Testis (tissue), 3 donors: Measurements from ENCODE around the gene CAD. TPM values are rescaled to one million over a fixed set of nuclear protein-coding genes. Genes with fewer than 3 reads are reported as not detected.
A peak's percentile ranks its signal among the peaks of the same experiment; 100 is the strongest.

Source experiments
- DNase-seq: peaks from one replicate; pipeline ENCODE4 v3.0.0-alpha.2; 2019
- H3K27ac ChIP-seq, 2 donors: fragments of 200-600 bp; sonication (generic); one replicate each; pipeline ENCODE4 v1.5.1; 2019
- H3K27me3 ChIP-seq: fragments of 200-600 bp; sonication (generic); one replicate; pipeline ENCODE4 v1.5.1; 2019
- H3K36me3 ChIP-seq: fragments of 200-600 bp; sonication (generic); one replicate; pipeline ENCODE4 v1.5.1; 2017; ENCODE audit warnings: low read depth; ENCODE audit errors: missing control alignments
- H3K4me1 ChIP-seq: fragments of 200-600 bp; sonication (generic); one replicate; pipeline ENCODE4 v1.5.1; 2019
- H3K4me3 ChIP-seq, 2 donors: fragments of 200-600 bp; sonication (generic); one replicate each; pipeline ENCODE4 v1.5.1; 2017 to 2019
- H3K9me3 ChIP-seq: fragments of 200-600 bp; sonication (generic); one replicate; pipeline ENCODE4 v1.5.1; 2017
- CTCF ChIP-seq, 3 experiments: fragments of 450-650 bp in 2 of 3; fragments of 200-600 bp in 1 of 3; sonication (generic) in 1 of 3; IDR thresholded peaks; one replicate each; pipeline ENCODE4 v1.5.1; 2016 to 2019; ENCODE audit warnings: antibody characterized with exemption in 3 of 3, mild to moderate bottlenecking in 2 of 3, moderate library complexity in 1 of 3
- POLR2A ChIP-seq: fragments of 450-650 bp; IDR thresholded peaks from one replicate; pipeline ENCODE4 v1.6.1; 2017; ENCODE audit warnings: antibody characterized with exemption, mild to moderate bottlenecking, moderate library complexity
- WGBS, 2 donors: methylation state at CpG; one replicate each; pipeline ENCODE4 v1.1.5; 2018; 5-methylcytosine and 5-hydroxymethylcytosine counted together
- intact Hi-C: fragments of 100-400 bp; cut with DNase I; formaldehyde crosslinking; loops from one replicate; pipeline ENCODE4 v1.15.1; 2023; ENCODE audit warnings: low total_unique reads
- polyA plus RNA-seq: library from polyadenylated mRNA; stranded (reverse); fragments of 350-450 nt; fragmentation: Illumina TruSeq; extraction: RNeasy Lipid Tissue Mini Kit (QIAGEN cat#74804); gene quantifications from one replicate; pipeline ENCODE4 v1.2.3, GENCODE V29; 2014; ENCODE audit warnings: low read depth, low replicate concordance; ENCODE audit not compliant: insufficient read depth
- total RNA-seq, 2 donors: library from RNA; depleted of rRNA; stranded (reverse); fragments of >200 nt; gene quantifications; one replicate each; pipeline ENCODE4 v1.2.3, GENCODE V29; 2016

Gene CAD
- total and polyA plus RNA-seq, 3 donors from 2014 or later, result 40.0 to 66.9 (median 62.5) TPM

- Histone ChIP-seq H3K27me3 (no peaks in the 10 kb centered on the region), H3K9me3 (no peaks in the 10 kb centered on the region), H3K4me1 (peaks cover 10% of the 10 kb centered on the region), H3K4me3 (no peak overlapping the region), H3K27ac (peak overlapping the region in 1 of 2 donors; percentile 91), H3K36me3 (no peaks in the 10 kb centered on the region)
- intact Hi-C loops, result no loop called here
- TF ChIP-seq CTCF (IDR thresholded peaks at IDR 0.05) (no peak), POLR2A (no peak)
- 70 to 78% methylated on average over 4 of the region's 4 CpGs for WGBS, 2 donors
- DNase-seq, result no peak
Observed at GRCh38 chr2:27182346-27182745, 34.8 kb upstream of the CAD start.

GRCh38 chr2:27184115-27184514 lies 33.1 kb upstream of the CAD start:
- Histone ChIP-seq H3K9me3 (no peaks in the 10 kb centered on the region), H3K27ac (peak overlapping the region; percentile 69 to 91), H3K36me3 (no peaks in the 10 kb centered on the region), H3K4me3 (no peak overlapping the region), H3K4me1 (peaks cover 10% of the 10 kb centered on the region), H3K27me3 (no peaks in the 10 kb centered on the region)
- no peak for TF ChIP-seq POLR2A
- no peak for TF ChIP-seq CTCF (IDR thresholded peaks at IDR 0.05)
- DNase-seq, result no peak
- 82 to 86% methylated on average over 4 of the region's 4 CpGs for WGBS, 2 donors
- intact Hi-C loops, result no loop called here

- WGBS, 2 donors, result 32 to 49% methylated on average over 6 of the region's 6 CpGs
Observed at GRCh38 chr2:27185331-27186026, 31.7 kb upstream of the CAD start.

GRCh38 chr2:27186613-27187345 lies 30.4 kb upstream of the CAD start:
- peak overlapping the region in 1 of 2 donors; percentile 91 for H3K27ac ChIP-seq
- peaks cover 7% of the 10 kb centered on the region for H3K4me1 ChIP-seq
- no peaks in the 10 kb centered on the region for H3K36me3 ChIP-seq
- no peak for DNase-seq
- H3K27me3 ChIP-seq, result no peaks in the 10 kb centered on the region
- H3K4me3 ChIP-seq, result no peak overlapping the region
- no peaks in the 10 kb centered on the region for H3K9me3 ChIP-seq
- no peak for TF ChIP-seq POLR2A
- TF ChIP-seq CTCF (IDR thresholded peaks at IDR 0.05), result no peak
- WGBS, 2 donors, result 78% methylated on average over 6 of the region's 6 CpGs
- intact Hi-C loops, result no loop called here

More at GRCh38 chr2:27185331-27186026, 31.7 kb upstream of the CAD start:
- Histone ChIP-seq H3K4me1 (peaks cover 7% of the 10 kb centered on the region), H3K27ac (peak overlapping the region; percentile 69 to 91), H3K4me3 (no peak overlapping the region), H3K9me3 (no peaks in the 10 kb centered on the region), H3K36me3 (no peaks in the 10 kb centered on the region), H3K27me3 (no peaks in the 10 kb centered on the region)
- DNase-seq, result peak; percentile 43
- no peak for TF ChIP-seq CTCF (IDR thresholded peaks at IDR 0.05)
- no peak for TF ChIP-seq POLR2A
- intact Hi-C loops, result no loop called here
